Fibroblast of the aortic adventitia (primary cell): ENCODE results near the gene CSNK1G3. TPM values are rescaled to one million over a fixed set of nuclear protein-coding genes. Genes with fewer than 3 reads are reported as not detected.
"Not testable (repeated sequence)": the region's sequence is repeated elsewhere in the genome, so short reads cannot be mapped to it uniquely, and the experiment has no call there.

ENCODE experiments used
- DNase-seq: peaks from one replicate; pipeline ENCODE4 v3.0.0-alpha.2; 2010; ENCODE audit warnings: low read depth
- H3K4me3 ChIP-seq: 2 replicates; pipeline ENCODE4 v1.5.1; 2011; ENCODE audit warnings: low read depth, mild to moderate bottlenecking, control low read depth, low read length, moderate library complexity
- CTCF ChIP-seq: IDR thresholded peaks from 2 replicates; pipeline ENCODE4 v1.5.1; 2011; ENCODE audit warnings: mild to moderate bottlenecking, low read length, control low read depth, inconsistent platforms; ENCODE audit not compliant: insufficient read depth
- total RNA-seq: library from RNA; depleted of rRNA; stranded (reverse); fragments of >200 nt; gene quantifications from 2 replicates; pipeline ENCODE4 v1.2.3, GENCODE V29; 2012; ENCODE audit warnings: low replicate concordance

The CSNK1G3 gene
- total RNA-seq, 1 donor: 73.8 TPM

- no peak for TF ChIP-seq CTCF
- no peak for DNase-seq
- H3K4me3 ChIP-seq: no peak overlapping the region
These were observed 29.7 kb upstream of the CSNK1G3 start for GRCh38 chr5:123482258-123482657.

GRCh38 chr5:123483446-123484077 is 28.4 kb upstream of the CSNK1G3 start:
- no peak overlapping the region for H3K4me3 ChIP-seq
- DNase-seq: no peak
- no peak for TF ChIP-seq CTCF

GRCh38 chr5:123485275-123485674 is 26.7 kb upstream of the CSNK1G3 start:
- DNase-seq: peak; percentile 25
- H3K4me3 ChIP-seq: no peak overlapping the region
- TF ChIP-seq CTCF: no peak

GRCh38 chr5:123486951-123487655 is 24.9 kb upstream of the CSNK1G3 start:
- H3K4me3 ChIP-seq: no peak overlapping the region
- no peak for TF ChIP-seq CTCF
- DNase-seq: no peak

- H3K4me3 ChIP-seq: no peak overlapping the region
- DNase-seq: no peak
- TF ChIP-seq CTCF: no peak
These were observed 21.0 kb upstream of the CSNK1G3 start for GRCh38 chr5:123490974-123491373.

GRCh38 chr5:123495211-123495610 is 16.8 kb upstream of the CSNK1G3 start:
- DNase-seq, H3K4me3 ChIP-seq: not testable (repeated sequence)

- peak; percentile 73 for DNase-seq
- TF ChIP-seq CTCF: no peak
- H3K4me3 ChIP-seq: no peak overlapping the region
These were observed 15.1 kb upstream of the CSNK1G3 start for GRCh38 chr5:123496892-123497291.
